Spinal cord (tissue), 10 donors: ENCODE results near the gene ETFA. TPM values are rescaled to one million over a fixed set of nuclear protein-coding genes. Genes with fewer than 3 reads are reported as not detected.
A peak's percentile ranks its signal among the peaks of the same experiment; 100 is the strongest.

Experiments used
- DNase-seq, 6 donors: peaks; one replicate each; pipeline versions ENCODE4 v3.0.0 to v3.0.0-alpha.2; 2013 to 2015; ENCODE audit warnings: low spot score in 6 of 6, low read depth in 4 of 6
- H3K27ac ChIP-seq: one replicate; pipeline ENCODE4 v1.5.1; 2013; ENCODE audit warnings: low read depth, low read length, control low read depth
- H3K27me3 ChIP-seq: one replicate; pipeline ENCODE4 v1.6.1; 2013; ENCODE audit warnings: low read length; ENCODE audit not compliant: control insufficient read depth, insufficient read depth
- H3K36me3 ChIP-seq: one replicate; pipeline ENCODE4 v1.6.1; 2013; ENCODE audit warnings: low read length; ENCODE audit not compliant: control insufficient read depth, insufficient read depth
- H3K4me1 ChIP-seq: one replicate; pipeline ENCODE4 v1.6.1; 2013; ENCODE audit warnings: low read length; ENCODE audit not compliant: control insufficient read depth, insufficient read depth
- H3K4me3 ChIP-seq: one replicate; pipeline ENCODE4 v1.5.1; 2013; ENCODE audit warnings: low read depth, low read length, control low read depth
- H3K9me3 ChIP-seq: one replicate; pipeline ENCODE4 v1.6.1; 2013; ENCODE audit warnings: low read length; ENCODE audit not compliant: control insufficient read depth, insufficient read depth
- WGBS: methylation state at CpG from one replicate; pipeline ENCODE4 v1.1.5; 2013; ENCODE audit warnings: missing lambda C conversion rate; ENCODE audit not compliant: insufficient coverage; 5-methylcytosine and 5-hydroxymethylcytosine counted together
- long read RNA-seq, 4 donors: transcript quantifications; one replicate each; lab custom pipeline, GENCODE V29; 2026
- polyA plus RNA-seq, 2 donors: library from polyadenylated mRNA; unstranded; fragments of 120-200 nt; gene quantifications; one replicate each; pipeline ENCODE4 v1.2.1, GENCODE V29; 2013; ENCODE audit not compliant: insufficient read length in 2 of 2
- total RNA-seq, 2 donors: library from RNA; depleted of rRNA in 1 of 2; stranded (reverse); fragments of 120-200 nt in 1 of 2; fragments of >200 nt in 1 of 2; gene quantifications; one replicate each; pipeline versions ENCODE4 v1.2.3 to v1.2.4, GENCODE V29; 2013 to 2014
- donor health status: healthy.

The ETFA gene
- 100 to 1,000 TPM; 100 to 115 TPM for total RNA-seq
- polyA plus RNA-seq = 100 to 1,000 TPM; 127 TPM
- long read RNA-seq, donor 1, transcript ETFA-212 (2 exons, 650 nt) = major isoform, 20 of 57 reads
- long read RNA-seq, donor 1, transcript ETFA-202 (11 exons, 1,346 nt) = minor isoform, 7 of 57 reads
- long read RNA-seq, donor 1, transcript ETFA-203 (12 exons, 2,287 nt) = minor isoform, 18 of 57 reads
- long read RNA-seq, donor 1, partial matches to known transcripts = 10 of 57 reads
- long read RNA-seq, donor 1, other reads (novel, unspliced or antisense) = 0 of 57 reads
- long read RNA-seq, donor 2, transcript ETFA-212 (2 exons, 650 nt) = major isoform, 8 of 16 reads
- long read RNA-seq, donor 2, transcript ETFA-203 (12 exons, 2,287 nt) = minor isoform, 5 of 16 reads
- long read RNA-seq, donor 2, partial matches to known transcripts = 0 of 16 reads
- long read RNA-seq, donor 2, other reads (novel, unspliced or antisense) = 0 of 16 reads
- long read RNA-seq, donor 3, transcript ETFA-212 (2 exons, 650 nt) = minor isoform, 9 of 30 reads
- long read RNA-seq, donor 3, transcript ETFA-203 (12 exons, 2,287 nt) = major isoform, 12 of 30 reads
- long read RNA-seq, donor 3, partial matches to known transcripts = 7 of 30 reads
- long read RNA-seq, donor 3, other reads (novel, unspliced or antisense) = 0 of 30 reads
- long read RNA-seq, donor 4, transcript ETFA-202 (11 exons, 1,346 nt) = minor isoform, 7 of 75 reads
- long read RNA-seq, donor 4, transcript ETFA-203 (12 exons, 2,287 nt) = minor isoform, 22 of 75 reads
- long read RNA-seq, donor 4, transcript ETFA-212 (2 exons, 650 nt) = major isoform, 26 of 75 reads
- long read RNA-seq, donor 4, partial matches to known transcripts = 17 of 75 reads
- long read RNA-seq, donor 4, other reads (novel, unspliced or antisense) = 0 of 75 reads

DNA sequence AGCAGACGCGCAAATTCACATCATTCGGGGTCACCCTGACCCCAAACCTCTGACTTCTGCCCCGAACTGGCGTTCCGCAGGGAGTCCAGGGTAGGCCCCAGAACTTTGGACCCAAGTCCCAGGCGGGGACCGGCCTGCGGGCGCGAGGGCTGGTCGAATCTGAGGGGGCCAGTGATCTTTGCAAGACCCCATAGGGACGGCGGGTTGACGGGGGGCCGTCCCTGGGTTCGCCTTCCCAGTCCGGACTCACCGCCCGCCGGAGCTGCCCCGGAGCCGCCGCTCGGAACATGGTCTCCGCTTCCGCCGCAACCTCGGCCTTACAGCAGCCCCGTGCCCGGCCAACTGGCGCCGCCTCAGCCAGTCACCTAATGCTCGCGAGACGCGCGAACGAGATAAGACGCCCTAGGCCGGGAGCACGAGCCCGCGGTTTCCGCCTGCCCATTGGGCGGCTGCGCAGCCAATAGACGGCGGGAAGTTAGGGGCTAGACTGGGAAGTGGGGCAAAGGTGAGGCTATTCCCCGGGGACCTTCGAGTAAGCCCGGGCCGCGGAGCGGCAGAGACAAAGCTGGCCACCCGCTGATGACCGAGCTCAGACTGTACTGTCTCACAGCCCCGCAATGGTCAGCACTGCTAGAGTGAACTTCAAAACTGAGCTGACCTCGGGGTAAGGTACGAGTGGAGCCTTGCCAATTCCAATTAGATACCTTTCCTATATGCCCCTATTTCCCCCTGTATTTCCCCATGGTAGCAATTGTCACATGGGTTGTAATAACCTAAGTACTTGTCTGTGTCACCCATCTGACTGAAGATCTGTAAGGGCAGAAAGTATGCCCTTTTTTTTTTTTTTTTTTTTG lies at the start of gene ETFA:
Gene ETFA, minus strand, starts transcription at position 370 of the 854 bp plus-strand sequence. Its CDS starts 81 bp downstream, at position 289.
- H3K27ac ChIP-seq = peak within 1 kb of the TSS; percentile 70

DNA sequence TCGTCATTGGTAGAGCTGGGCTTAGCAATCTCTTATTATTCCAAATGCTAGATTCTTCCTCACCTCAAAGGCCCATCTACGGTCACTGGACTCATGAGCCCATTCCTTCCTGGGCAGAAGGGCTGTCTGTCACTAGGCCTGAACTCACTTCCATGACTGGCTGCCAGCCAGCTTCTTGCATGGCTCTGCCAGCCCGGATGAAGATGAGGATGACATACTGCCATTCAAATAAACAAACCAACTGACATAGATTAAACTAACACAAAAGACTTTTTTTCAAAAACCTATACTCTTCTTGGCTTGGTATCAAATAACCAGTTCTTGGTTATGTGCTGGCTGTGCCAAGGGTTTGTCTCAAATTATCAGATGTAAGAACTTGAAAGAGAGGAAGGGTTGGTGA lies 49.1 kb upstream of the ETFA start:
- Histone ChIP-seq H3K27ac (no peak overlapping the region), H3K9me3 (no peaks in the 10 kb centered on the region), H3K27me3 (no peaks in the 10 kb centered on the region), H3K4me1 (no peaks in the 10 kb centered on the region), H3K4me3 (no peak overlapping the region), H3K36me3 (no peaks in the 10 kb centered on the region)
- no peak for DNase-seq
- WGBS = 94% methylated on average over 3 of the region's 3 CpGs

More for the DNA sequence above, at the start of gene ETFA:
- Histone ChIP-seq H3K27me3 (no peaks in the 10 kb centered on the region), H3K4me3 (peak within 1 kb of the TSS; percentile 77), H3K4me1 (peaks cover 7% of the 10 kb centered on the region), H3K36me3 (no peaks in the 10 kb centered on the region), H3K9me3 (no peaks in the 10 kb centered on the region)
- DNase-seq = peak; percentile 78 to 98 (median 88)
- under 1% methylated on average over 59 of the region's 60 CpGs for whole genome bisulfite sequencing

DNA sequence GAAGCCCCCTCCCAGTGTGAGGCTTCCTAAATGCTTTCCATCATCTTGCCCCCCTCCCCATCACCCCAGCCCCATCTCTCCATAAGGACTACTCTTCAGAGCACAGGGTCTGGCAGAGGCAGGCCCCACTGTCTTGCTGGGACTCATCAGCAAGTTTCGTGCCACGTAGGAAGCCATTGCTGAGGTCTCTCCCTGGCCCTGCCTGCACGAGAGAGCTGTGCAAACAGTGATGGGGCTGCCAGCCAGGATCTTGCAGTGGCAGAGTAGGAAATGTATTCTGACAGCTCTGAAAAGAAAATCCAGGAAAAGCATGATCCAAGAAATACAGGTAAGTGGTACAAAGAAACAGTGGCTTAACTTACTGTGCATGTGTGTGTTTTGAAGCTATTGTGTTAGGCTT lies 47.9 kb upstream of the ETFA start:
- H3K27ac ChIP-seq = no peak overlapping the region
- H3K36me3 ChIP-seq = no peaks in the 10 kb centered on the region
- WGBS = 84% methylated on average over 3 of the region's 3 CpGs
- no peak overlapping the region for H3K4me3 ChIP-seq
- no peaks in the 10 kb centered on the region for H3K9me3 ChIP-seq
- no peaks in the 10 kb centered on the region for H3K4me1 ChIP-seq
- H3K27me3 ChIP-seq = no peaks in the 10 kb centered on the region
- DNase-seq = no peak

DNA sequence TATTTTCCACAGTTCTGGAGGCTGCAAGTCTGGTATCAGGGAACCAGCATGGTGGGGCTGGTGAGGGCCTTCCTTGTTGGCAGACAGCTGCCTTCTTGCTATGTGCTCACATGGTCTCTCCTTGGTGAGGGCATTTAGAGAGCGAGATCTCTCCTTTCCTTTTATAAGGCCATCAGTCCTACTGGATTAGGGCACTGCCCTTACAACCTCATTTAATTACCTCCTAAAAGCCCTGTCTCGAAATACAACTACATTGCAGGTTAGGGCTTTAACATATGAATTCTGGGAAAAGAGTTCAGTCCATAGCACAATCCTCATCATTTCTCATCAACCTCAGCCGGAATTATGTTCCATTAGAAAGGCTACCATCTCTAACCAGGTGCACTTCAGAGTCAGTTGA lies 47.2 kb upstream of the ETFA start:
- Histone ChIP-seq H3K9me3 (no peaks in the 10 kb centered on the region), H3K4me1 (no peaks in the 10 kb centered on the region), H3K27me3 (no peaks in the 10 kb centered on the region), H3K27ac (no peak overlapping the region), H3K36me3 (peaks cover 3% of the 10 kb centered on the region), H3K4me3 (no peak overlapping the region)
- no peak for DNase-seq
- WGBS = 100% methylated on average over 1 of the region's 3 CpGs

DNA sequence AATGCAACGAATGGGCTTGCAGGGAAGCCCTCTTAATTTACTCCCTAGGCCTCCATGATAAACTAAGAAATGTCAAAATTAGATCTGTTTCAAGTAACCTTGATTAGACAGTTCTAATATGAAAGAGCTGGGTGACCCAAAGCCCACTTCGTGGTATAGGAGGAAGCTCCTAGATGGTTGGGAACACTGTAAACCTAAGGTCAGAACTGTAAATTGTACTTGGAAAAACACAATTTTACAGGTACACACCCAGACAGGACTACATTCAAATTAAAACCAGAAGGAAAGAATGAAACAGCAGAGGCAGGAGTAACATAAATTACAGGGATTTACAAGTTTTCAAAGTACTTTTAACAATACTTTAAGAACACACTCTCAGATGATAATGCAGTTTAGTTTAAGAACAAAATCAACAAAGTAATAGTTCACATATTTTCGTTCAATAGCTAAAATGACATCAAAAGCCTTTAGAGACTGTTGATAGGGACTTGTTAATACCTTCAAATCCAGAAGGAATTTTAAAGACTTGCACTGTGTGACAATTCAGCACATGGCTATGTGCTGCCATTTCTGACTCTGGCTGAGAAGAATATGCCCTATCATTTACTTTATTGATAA lies 43.7 kb upstream of the ETFA start:
- Histone ChIP-seq H3K4me1 (no peaks in the 10 kb centered on the region), H3K27me3 (no peaks in the 10 kb centered on the region), H3K4me3 (no peak overlapping the region), H3K9me3 (no peaks in the 10 kb centered on the region), H3K27ac (no peak overlapping the region), H3K36me3 (peaks cover 3% of the 10 kb centered on the region)
- no CpG with 5 or more reads among the region's 3 CpGs for WGBS
- no peak for DNase-seq

DNA sequence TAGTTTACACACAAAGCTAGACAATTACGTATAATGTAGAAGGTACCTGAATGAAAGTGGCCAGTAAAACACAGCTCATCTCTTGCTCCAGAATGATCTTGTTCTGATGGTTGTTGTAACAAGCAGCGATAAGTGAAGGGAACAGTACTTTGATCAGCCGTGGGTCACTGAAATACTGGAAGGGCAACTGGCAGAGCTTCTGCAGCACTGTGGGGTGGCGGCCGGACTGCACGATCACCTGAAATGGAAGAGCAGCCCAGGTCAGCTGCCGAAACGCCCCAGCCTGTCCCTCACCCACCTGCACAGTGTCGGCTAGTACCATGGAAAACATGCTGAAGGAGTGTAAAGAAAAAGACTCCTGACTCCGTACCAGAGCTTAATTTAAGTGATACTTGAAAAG lies 42.6 kb upstream of the ETFA start:
- Histone ChIP-seq H3K36me3 (peaks cover 3% of the 10 kb centered on the region), H3K4me3 (no peak overlapping the region), H3K4me1 (no peaks in the 10 kb centered on the region), H3K27me3 (peaks cover 8% of the 10 kb centered on the region), H3K9me3 (no peaks in the 10 kb centered on the region), H3K27ac (no peak overlapping the region)
- DNase-seq = no peak
- 90% methylated on average over 5 of the region's 10 CpGs for WGBS

DNA sequence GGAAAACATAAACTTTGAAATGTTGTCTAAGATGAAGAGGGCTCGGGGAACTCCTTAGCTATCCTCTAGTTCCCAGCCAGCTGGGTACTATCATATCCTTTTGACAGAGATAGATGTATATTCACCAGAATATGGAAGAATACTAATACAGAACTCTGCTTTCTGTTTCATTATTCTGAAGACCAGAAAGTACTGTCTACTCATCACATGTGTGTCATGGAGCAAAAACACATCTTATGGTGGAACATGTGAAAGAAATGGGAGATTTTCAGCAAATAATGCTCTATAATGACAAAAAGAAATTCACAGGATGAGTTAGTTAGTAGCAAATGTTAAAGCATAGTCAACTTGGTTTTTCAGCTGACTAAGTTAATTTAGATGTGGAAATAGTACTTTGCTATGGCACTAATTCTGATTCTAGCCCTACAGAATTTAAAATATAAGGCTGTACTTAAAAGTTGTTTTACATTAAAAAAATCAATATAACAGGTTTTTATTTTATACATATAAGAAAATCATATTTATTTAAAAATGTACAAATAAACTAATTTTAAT lies 41.8 kb upstream of the ETFA start:
- WGBS = no CpG with 5 or more reads among the region's 1 CpG
- Histone ChIP-seq H3K27ac (no peak overlapping the region), H3K27me3 (peaks cover 12% of the 10 kb centered on the region), H3K9me3 (no peaks in the 10 kb centered on the region), H3K36me3 (peaks cover 3% of the 10 kb centered on the region), H3K4me3 (no peak overlapping the region), H3K4me1 (no peaks in the 10 kb centered on the region)
- DNase-seq = no peak

DNA sequence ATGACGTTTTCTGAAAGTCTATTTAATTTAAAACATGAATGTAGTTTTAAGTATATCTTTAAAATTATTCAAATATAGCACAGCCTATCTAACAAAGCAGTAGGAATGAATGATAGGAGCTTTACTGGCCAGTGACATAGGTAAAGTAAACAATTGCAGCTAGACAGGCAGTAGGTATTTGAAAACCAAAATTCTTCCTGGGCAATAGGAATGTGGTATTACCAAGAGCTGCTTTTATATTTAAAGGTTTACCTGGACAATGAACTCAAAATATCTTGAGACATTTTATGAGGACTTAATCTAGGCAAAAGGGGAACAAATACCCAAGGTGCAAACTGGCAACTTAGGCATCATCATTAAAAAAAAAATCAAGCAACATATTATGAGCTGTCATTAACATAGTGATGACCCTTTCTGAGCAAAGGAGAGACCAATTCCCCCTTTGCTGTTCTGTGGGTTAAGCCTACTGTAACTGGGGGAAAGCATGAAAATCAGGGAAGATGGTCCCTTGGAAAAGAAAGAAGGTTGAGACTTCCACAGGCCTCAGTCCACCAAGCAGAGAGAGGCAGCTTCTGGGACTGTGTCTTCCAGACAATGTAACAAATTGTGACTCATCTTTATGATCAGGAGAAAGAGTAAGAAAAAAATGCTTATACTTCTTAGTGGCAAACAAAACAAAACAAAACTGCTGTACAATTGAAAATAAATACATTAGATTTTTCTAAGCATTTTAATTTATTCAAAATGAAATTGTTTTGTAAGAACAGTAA lies 38.2 kb upstream of the ETFA start:
- H3K36me3 ChIP-seq = peaks cover 8% of the 10 kb centered on the region
- no CpG with 5 or more reads among the region's 1 CpG for WGBS
- H3K9me3 ChIP-seq = no peaks in the 10 kb centered on the region
- DNase-seq = no peak
- H3K27ac ChIP-seq = no peak overlapping the region
- peaks cover 47% of the 10 kb centered on the region for H3K27me3 ChIP-seq
- H3K4me3 ChIP-seq = no peak overlapping the region
- peaks cover 16% of the 10 kb centered on the region for H3K4me1 ChIP-seq
